ENCODE results near the gene KRTAP4-11. TPM values are rescaled to one million over a fixed set of nuclear protein-coding genes. Genes with fewer than 3 reads are reported as not detected.
"Not testable (repeated sequence)": the region's sequence is repeated elsewhere in the genome, so short reads cannot be mapped to it uniquely, and the experiment has no call there.

KRTAP4-11 gene
- total RNA-seq, 6 experiments from 2014 or later = not detected

- peak overlapping the region; percentile 87 for H3K27ac Mint-ChIP-seq
- H3K9me3 Mint-ChIP-seq = no peaks in the 10 kb centered on the region
Observed at GRCh38 chr17:41098481-41098880, 19.7 kb downstream of the KRTAP4-11 start.

GRCh38 chr17:41098042-41098441 lies 20.1 kb downstream of the KRTAP4-11 start, which contains the start of gene KRTAP4-8:
Gene KRTAP4-8, minus strand, starts transcription at chr17:41098142. Its CDS starts 58 bp downstream, at chr17:41098084.
- H3K4me1 Mint-ChIP-seq (ENCODE audit: low read depth) = peaks cover 77% of the 10 kb centered on the region
- peak within 1 kb of the TSS; percentile 87 for H3K27ac Mint-ChIP-seq
- peaks cover 3% of the 10 kb centered on the region for H3K9me3 Mint-ChIP-seq
- H3K27me3 Mint-ChIP-seq (ENCODE audit: insufficient read depth) = no peaks in the 10 kb centered on the region
- H3K4me3 Mint-ChIP-seq = peak within 1 kb of the TSS; percentile 16
- DNase-seq = no peak
- TF ChIP-seq CTCF (IDR thresholded peaks at IDR 0.05) = no peak
- peaks cover 3% of the 10 kb centered on the region; the same call in 1 of the 2 replicates for H3K36me3 Mint-ChIP-seq (ENCODE audit: low read depth)

More at GRCh38 chr17:41098481-41098880, 19.7 kb downstream of the KRTAP4-11 start:
- H3K27me3 Mint-ChIP-seq (ENCODE audit: insufficient read depth) = no peaks in the 10 kb centered on the region
- no peak for TF ChIP-seq CTCF (IDR thresholded peaks at IDR 0.05)
- no peaks in the 10 kb centered on the region for H3K36me3 Mint-ChIP-seq (ENCODE audit: low read depth)
- peak; percentile 82 for DNase-seq
- H3K4me1 Mint-ChIP-seq (ENCODE audit: low read depth) = peaks cover 81% of the 10 kb centered on the region
- H3K4me3 Mint-ChIP-seq = peak overlapping the region; percentile 16

GRCh38 chr17:41096055-41096454 lies 22.1 kb downstream of the KRTAP4-11 start:
- H3K36me3 Mint-ChIP-seq (ENCODE audit: low read depth) = peaks cover 7% of the 10 kb centered on the region; the same call in 1 of the 2 replicates
- H3K4me3 Mint-ChIP-seq = no peak overlapping the region
- DNase-seq = no peak
- no peak overlapping the region for H3K27ac Mint-ChIP-seq
- H3K27me3 Mint-ChIP-seq (ENCODE audit: insufficient read depth) = no peaks in the 10 kb centered on the region
- no peak for TF ChIP-seq CTCF (IDR thresholded peaks at IDR 0.05)
- H3K4me1 Mint-ChIP-seq (ENCODE audit: low read depth) = peaks cover 61% of the 10 kb centered on the region
- peaks cover 8% of the 10 kb centered on the region for H3K9me3 Mint-ChIP-seq

GRCh38 chr17:41088760-41089352 lies 29.3 kb downstream of the KRTAP4-11 start:
- H3K27ac Mint-ChIP-seq; DNase-seq; H3K27me3 Mint-ChIP-seq (ENCODE audit: insufficient read depth); H3K9me3 Mint-ChIP-seq; H3K4me3 Mint-ChIP-seq: not testable (repeated sequence)
- Mint-ChIP-seq H3K36me3 (ENCODE audit: low read depth) (peaks cover 16% of the 10 kb centered on the region; the same call in 1 of the 2 replicates), H3K4me1 (ENCODE audit: low read depth) (peaks cover 19% of the 10 kb centered on the region)

- peaks cover 45% of the 10 kb centered on the region for H3K4me1 Mint-ChIP-seq (ENCODE audit: low read depth)
- DNase-seq = not testable (repeated sequence)
- H3K27ac Mint-ChIP-seq = peak within 1 kb of the TSS; percentile 91
Observed at GRCh38 chr17:41084100-41084856, 33.9 kb downstream of the KRTAP4-11 start, which contains the start of gene KRTAP4-7. Gene KRTAP4-7, plus strand, starts transcription at chr17:41084150. Its CDS starts 57 bp downstream, at chr17:41084207.

GRCh38 chr17:41083427-41083826 lies 34.7 kb downstream of the KRTAP4-11 start:
- H3K36me3 Mint-ChIP-seq (ENCODE audit: low read depth); H3K27me3 Mint-ChIP-seq (ENCODE audit: insufficient read depth); H3K27ac Mint-ChIP-seq; H3K9me3 Mint-ChIP-seq; H3K4me3 Mint-ChIP-seq: not testable (repeated sequence)
- peaks cover 45% of the 10 kb centered on the region for H3K4me1 Mint-ChIP-seq (ENCODE audit: low read depth)
- peak; percentile 70 for DNase-seq

More at GRCh38 chr17:41084100-41084856, 33.9 kb downstream of the KRTAP4-11 start, which contains the start of gene KRTAP4-7:
- not testable (repeated sequence) for H3K27me3 Mint-ChIP-seq (ENCODE audit: insufficient read depth); H3K36me3 Mint-ChIP-seq (ENCODE audit: low read depth); H3K9me3 Mint-ChIP-seq
- H3K4me3 Mint-ChIP-seq = peak within 1 kb of the TSS; percentile 37; the same call in 1 of the 2 replicates

- Mint-ChIP-seq H3K27ac (peak overlapping the region; percentile 91), H3K9me3 (no peaks in the 10 kb centered on the region), H3K27me3 (ENCODE audit: insufficient read depth) (peaks cover 5% of the 10 kb centered on the region; the same call in 1 of the 2 replicates), H3K36me3 (ENCODE audit: low read depth) (no peaks in the 10 kb centered on the region), H3K4me1 (ENCODE audit: low read depth) (peaks cover 45% of the 10 kb centered on the region), H3K4me3 (peak overlapping the region; percentile 50)
- peak; percentile 84 for DNase-seq
- no peak for TF ChIP-seq CTCF (IDR thresholded peaks at IDR 0.05)
Observed at GRCh38 chr17:41082626-41083025, 35.5 kb downstream of the KRTAP4-11 start.

All from HFFc6 (cell line).